GM19238 (cell line): ENCODE data around the gene P2RY12.

Source experiments
- DNase-seq: peaks from one replicate; pipeline ENCODE4 v3.0.0; 2011; ENCODE audit warnings: low spot score; ENCODE audit not compliant: insufficient read length

The P2RY12 gene

DNA sequence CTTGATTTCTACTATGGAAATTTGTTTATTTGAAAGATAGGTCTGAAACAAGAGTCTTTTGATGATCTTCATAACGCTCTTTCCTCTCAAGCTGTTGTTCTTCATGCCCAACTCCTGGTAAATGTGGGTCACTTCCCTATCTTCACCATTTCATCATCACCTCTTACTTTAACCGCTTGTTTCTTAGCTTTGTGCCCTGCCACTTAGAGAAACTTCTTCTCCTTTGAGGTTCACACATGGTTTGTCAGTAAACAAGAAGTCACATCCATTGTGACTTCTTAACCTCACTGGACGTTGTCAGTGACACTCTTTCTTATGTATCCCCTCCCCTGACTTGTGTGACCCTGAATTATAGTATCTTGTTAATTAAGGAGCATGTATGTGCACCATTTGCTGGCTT, 38.3 kb downstream of the P2RY12 start:
- DNase-seq, result no peak

DNA sequence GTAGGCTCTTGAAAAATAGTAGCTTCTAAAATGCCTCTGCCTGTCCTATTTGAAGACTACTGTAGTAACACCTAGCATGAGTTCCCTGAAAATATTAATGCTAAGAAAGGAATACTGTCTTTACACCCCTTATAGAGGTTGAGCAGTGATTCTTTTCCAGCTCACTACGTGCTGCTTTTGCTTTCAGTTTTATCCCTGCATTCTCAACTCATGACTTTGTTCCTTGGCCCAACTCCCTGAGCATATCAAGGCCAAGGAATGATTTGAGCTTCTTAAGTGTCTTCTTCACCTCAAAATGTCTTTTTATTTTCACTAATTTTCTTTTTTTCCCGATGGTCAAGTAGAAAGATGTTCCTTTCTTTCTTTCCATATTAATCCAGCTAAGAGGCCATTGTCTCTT, 38.7 kb downstream of the P2RY12 start:
- DNase-seq, result no peak

DNA sequence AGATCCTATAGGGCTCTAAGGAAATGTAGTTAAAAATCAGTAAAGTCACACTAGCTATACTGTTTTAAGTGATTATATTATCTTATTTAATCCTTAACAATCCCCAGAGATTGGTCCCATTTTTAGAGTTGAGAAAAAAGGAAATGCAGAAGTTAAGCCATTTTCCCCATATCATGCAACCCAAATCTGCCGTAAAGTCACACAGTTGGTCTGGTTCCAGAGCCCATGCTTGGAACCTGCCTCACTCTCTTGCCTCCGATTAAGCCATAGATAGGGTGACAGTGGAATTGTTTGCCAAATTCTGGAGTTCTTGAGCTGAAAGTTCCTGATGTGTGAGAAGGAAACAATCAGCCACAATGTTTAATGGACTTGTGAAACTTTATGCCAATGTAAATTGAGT, 52.9 kb downstream of the P2RY12 start:
- no peak for DNase-seq

DNA sequence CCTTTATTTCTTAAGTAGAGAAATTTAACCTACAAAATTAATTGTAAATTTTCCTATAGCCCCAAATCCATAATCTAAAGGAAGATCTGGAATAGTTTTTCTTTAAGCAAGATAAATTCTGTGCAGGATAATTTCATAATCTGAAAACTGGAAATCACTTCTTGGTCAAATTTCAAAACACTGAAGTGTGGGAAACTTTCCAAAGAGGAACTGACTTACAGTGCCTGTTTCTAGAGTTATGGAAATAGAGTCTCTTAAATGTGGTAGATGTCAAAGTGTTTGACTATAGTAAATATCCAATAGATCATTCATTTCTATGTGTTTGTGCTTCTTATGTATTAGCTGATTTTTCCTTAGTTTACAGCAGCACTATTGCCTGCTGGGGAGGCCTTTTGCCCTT, 53.7 kb downstream of the P2RY12 start:
- no peak for DNase-seq

DNA sequence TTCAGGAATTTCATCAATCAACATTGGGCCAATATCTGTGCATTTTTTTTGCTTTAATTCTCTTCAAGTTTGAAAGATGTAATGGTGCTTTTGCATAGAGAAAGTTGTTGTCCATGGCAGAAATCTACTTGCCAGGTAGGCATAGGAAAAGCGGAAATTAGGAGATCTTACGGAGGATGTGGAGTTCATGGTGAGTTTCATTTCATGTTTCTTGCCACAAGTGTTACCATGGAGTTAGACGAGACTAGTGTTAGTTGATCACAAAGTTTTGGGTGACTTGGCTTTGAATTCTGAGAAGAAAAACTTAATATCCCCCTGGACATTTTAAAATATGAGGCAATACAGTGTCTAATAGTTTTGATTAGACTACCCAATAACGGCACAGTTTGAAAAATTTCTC, 54.2 kb downstream of the P2RY12 start:
- DNase-seq, result no peak

DNA sequence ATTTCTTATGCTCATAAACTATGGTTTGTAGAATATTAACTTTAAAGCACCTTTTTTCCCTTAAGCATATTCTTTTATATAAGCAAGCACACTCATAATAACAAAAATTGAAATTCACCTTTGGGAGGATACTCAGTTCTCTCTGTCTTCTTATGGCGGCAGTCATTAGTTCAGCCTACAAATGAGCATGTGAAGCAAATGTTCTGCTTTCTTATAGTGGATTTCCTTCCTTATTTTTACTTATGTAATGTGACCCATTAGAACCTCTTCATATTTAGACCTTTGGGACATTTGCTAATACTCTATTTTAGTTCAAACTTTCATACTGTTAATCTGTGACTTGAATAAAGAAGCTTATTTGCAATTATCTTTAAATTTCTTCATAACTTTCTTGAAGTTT, 55.2 kb downstream of the P2RY12 start, which contains the start of gene P2RY13:
Gene P2RY13 (minus strand): TSS at position 187 of the 400 bp plus-strand sequence. CDS start 21 bp downstream, at position 166.
- DNase-seq, result no peak

DNA sequence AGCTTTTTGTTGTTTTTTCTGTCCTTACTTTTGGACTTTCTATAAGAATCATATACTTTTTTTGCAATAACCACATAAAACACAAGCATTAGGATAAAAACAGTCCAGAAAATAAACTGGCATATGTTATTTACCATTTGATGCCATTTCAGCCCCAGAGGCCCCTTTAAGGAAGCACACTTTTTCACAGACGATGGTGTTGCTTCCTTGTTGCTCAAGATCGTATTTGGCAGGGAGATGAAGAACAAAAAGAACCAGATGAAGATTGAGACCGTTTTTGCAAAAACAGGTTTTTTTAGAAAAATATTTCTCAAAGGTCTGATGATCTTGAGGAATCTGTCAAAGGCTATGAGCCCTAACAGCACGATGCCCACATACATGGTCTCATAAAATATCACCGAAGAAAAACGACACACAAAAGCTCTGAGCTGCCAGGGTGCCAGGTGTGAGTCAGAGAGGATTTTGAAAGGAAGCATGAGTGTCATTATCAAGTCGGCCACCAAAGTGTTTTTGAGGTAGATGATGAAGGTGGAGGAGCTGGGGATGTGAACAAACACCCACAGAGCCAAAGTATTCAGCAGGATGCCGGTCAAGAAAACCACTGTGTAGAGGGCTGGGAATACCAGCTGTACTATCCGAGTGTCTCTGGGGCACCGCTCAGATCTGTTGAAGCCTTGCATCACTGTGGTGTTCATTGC, 56.1 kb downstream of the P2RY12 start:
- DNase-seq, result no peak

DNA sequence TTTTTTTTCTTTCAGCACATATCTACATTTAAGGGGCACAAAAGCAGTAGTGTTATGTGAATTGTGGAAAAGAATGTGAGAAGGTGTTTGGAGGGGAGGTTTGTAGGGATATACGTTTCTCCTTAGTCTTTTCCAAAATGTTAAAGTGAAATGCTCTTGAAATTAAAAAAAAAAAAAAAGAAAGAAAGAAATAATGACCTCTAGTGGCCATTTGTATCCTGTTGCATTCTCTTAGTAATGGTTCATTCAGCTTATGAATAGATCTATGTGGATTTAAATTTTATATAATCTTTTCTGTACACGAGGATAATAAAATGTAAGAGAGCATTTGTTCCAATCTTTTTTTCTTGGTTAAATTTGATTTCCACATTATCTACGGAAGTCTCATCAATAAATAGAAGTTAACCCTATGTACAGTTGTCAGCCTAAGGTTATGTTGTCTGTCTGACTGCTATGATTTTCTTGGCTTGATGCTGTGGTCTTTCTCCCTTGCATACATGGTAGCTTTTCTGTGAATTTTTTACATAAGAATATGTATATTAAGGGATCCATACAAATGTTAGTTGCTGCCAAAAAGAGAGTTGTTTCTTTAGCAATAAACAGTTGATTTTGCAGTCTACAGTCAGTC, 56.9 kb downstream of the P2RY12 start:
- no peak for DNase-seq

DNA sequence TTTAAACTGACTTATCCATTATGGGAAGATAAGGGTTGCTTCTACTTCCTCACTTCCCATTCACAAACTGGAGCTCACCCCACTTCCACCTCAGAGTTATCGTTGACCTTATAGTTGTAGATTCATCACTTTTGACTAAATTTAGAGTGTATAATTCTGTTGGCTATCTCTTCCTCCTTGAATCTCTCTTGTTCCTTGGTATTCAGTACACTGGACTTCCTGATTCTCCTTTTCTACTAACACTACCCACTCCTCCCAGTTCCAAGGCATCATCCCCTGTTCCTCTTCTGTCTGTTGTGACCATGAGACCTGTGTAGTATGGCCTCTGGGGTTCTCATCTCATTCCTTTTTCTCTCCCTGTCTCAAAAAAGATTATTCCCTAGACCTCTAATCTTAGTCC, 62.0 kb downstream of the P2RY12 start:
- no peak for DNase-seq

DNA sequence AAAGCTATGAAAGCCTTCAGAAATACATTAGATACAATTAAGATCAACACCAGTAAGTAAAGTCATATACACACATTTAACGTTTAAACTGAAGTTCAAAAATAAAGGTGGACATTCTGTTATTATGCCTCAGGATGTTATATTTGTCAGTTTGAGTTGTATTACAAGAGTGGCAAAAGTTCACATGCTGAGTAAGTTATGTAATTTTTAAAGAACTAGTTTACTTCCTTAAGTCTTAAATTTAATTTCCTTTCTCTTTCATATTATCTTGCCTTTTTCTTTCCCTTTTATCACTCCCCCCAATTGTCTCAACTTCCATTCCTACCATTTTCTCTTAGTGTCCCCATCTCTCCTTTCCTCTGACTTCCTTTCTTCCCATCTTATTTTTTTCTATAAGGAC, 63.0 kb downstream of the P2RY12 start:
- DNase-seq, result no peak

DNA sequence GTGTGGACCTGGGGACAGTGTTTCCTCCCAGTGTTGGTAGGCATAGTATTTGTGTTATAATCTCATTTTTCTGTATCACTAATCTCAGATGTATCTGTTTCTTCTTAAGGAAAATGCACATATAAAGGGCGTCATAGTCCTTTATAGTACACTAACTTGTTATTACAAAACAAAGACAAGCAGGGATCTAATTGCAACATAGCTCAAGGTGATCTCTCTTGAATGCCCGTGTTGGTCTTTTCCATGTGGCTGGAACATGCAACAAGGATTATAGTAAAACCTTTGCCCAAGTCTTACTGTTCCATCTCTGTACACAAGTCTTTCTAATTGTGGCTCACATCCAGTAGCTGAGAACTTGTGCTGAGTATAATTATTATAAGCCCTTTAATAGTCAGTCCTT, 64.4 kb downstream of the P2RY12 start:
- no peak for DNase-seq

DNA sequence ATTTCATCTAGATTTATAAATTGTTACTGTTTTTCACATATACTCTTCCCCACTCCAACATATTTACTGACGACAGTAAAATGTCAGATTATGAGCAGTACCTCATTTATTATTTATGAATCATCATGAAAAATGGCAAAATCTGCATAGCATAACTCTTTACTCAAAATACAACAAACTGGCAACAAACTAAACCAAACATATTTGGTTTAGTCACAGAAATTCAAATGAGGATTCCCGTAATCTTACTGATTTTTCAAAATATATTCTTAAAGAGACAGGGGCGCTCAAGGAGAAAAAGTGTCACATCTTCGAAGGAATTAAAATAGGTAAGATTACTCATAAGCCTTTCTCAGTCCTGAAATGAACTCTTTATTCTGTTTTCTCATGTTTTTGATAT, 64.9 kb downstream of the P2RY12 start:
- DNase-seq, result no peak

DNA sequence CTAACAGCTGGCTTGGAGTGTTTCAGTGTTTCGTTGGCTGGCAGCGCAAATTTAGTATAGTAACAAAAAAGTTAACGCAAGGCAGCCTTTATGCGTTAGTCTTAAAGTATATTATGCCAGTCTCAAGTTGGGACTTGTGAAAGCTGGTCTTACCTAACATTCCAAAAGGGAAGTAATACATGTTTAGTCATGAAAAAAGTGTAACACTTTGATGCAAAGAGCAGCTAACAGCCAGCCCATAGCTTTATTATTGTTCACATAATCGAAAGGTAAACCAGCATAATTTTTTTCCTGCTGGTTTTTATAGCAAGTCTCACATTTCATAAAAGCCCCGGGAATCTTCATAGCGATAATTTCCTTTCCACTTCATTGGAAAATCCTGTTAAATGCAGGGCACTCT, 65.6 kb downstream of the P2RY12 start:
- no peak for DNase-seq

DNA sequence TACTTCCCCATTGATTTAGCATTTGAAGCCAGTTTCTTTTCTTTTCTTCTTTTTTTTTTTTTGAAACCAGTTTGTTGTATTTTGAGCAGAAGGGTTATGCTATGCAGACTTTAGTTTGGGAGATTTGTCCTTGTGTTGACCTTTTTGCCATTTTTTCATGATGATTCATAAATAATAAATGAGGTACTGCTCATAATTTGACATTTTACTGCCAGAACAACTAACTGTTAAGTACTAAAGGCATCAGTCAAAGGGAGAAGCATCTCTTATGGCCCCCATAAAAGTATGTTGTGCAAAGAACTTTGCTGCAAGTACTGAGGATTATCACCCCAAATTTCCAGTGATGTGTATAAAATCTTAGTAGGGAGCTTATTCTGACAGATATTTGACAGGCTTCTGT, 66.2 kb downstream of the P2RY12 start:
- no peak for DNase-seq

DNA sequence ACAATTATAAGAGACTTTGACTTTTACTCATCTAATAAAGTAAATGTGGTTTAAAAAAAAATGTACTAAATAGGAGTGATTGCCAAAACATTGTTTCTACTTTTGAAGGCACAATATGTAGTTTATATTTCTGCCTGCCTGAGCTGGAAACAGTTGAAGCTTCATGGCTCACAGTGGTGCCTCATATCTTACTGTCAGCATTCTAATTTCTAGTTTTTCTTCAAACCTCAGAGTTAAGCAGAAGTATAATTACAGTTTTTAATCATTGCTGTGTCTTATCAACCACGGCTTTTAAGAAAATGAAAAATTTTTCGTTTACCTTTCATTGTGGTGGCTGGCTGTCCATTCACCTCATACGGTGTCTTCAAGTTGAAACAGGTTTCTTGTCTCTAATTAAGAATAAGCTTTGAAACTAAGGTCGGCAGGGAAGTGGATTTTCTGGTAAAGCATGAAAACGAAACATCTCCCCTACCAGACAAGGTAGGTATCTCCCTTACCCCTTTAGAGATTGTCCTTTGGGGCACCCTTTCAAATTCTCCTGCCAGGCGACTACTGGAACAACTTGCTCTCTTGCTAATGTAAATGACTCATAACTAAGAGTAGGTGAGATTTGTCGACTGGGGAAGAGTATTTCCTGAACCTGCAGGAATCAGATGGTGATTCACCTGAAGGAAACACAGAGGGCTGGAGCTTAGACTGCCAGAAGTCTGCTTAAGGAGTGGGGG, 68.1 kb downstream of the P2RY12 start, which contains the start of gene GPR87:
Gene GPR87 (minus strand): TSS at position 554 of the 725 bp plus-strand sequence. CDS start 16,720 bp downstream, outside the sequence.
- DNase-seq, result no peak

DNA sequence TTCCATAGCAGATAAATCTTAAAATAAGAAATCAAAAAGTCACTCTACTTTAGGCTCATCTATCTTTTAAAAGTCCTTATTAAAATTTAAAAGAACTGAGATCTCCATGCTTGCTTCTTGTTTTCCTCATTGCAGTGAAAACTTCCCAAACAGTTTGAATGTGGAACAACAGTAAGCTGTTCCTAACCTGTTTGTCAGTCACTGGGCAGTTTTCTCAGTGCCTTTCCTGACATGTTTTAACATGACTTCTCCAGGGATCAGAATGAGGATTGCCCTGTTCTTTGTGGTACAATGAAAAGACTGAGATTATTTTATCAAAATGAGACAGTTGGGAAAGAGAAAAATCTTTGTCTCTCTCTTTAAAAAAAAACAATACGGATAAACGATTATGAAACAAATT, 68.7 kb downstream of the P2RY12 start:
- DNase-seq, result no peak

DNA sequence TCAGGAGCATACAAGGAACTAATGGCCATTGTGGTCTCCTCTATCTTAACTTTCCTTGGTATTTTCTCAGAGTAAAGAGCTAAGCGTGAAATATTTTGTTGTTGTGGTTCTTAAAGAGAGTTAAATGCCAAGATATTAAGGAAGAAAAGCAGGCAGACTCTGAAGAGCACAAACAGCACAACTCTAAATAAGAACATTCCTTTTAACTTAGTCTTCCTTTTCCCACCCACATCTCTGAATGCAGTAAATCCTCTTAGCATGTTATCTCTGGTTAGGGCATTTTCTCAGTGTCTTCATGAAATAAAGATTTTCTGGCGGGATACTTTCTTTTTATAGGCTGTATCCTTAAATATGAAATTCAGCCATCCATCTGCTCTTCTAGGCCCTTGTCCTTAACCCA, 69.4 kb downstream of the P2RY12 start:
- DNase-seq, result no peak

DNA sequence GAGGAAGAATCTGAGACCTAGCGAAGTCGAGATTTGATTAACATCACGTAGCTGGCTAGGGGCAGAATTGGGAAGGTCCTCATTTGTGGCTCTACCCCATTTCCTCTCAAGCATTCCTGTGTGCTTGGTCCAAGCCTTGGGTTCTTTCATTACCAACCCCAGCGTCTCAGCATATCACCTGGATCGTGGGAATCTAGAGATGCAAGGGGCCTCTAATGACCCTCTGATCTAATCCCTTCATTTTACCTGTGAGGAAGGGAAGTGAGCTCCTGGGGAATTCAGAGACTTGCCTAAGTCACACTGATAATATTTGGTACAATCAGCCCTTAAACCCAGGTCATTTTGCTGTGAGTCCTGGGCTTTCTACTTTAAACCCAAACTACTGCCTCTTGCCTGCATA, 70.0 kb downstream of the P2RY12 start:
- DNase-seq, result no peak

DNA sequence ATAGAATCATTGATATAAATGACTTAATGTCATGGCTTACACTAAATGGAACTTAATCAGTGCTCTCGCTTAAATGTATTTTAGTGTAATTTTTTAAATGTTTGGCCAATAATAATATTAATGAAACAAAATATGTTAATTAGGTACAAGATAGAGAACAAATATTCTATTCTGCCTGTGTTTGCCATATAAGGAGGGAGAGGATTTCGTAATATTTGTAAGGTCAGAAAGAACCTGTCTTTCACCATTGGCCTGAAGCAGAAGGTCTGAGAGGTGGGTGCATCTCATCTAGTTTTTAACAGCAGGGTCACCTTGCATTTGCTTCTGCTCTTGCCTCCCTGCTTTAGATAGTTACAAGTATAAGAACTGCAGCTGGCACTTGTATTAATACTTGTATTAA, 70.4 kb downstream of the P2RY12 start:
- no peak for DNase-seq

DNA sequence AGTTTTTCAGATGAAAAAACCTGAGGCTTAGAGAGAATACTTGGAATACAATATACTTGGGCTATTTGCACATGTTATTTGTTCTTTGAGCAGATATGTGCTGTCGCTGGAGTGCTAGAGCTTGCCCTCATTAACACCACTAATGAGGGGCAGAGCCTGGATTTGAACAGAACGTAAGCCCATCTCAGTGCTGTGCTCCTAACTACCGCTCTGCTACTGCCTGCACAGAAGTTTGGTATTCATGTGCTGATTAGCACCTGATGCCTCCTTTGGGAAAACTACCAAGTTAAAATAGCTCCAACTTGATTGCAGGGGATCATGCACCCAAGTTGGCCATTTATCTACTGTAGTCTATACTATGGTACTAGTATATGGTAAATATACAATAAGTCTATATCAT, 71.6 kb downstream of the P2RY12 start:
- DNase-seq, result no peak

DNA sequence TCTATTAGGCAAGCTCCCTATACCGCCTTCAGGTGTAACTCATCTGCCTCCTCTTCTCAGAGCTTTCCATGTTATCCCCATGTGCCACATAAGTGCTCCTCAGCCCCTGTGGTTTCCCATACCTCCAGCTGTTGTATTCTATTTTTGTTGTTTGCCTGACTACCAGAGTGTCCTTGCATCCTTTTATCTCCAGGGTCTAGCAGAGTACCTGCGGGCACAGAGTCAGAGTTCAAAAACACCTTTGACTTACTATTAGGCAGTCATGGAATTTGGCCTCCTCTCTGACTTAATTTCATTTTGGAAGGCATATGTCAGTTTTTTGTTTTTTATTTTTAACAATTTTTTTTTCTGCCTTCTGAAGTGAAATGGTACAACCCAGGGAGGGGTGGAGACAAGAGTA, 75.0 kb downstream of the P2RY12 start:
- no peak for DNase-seq
